B cell (primary cell): Measurements from ENCODE around the gene CCR2. TPM values are rescaled to one million over a fixed set of nuclear protein-coding genes. Genes with fewer than 3 reads are reported as not detected.

Experiments
- ATAC-seq: fragments of 200-7000 bp; cut with Tn5 transposase; one replicate; pipeline ENCODE4 v1.10.0; 2021; ENCODE audit warnings: low read depth, mild to moderate bottlenecking, moderate number of reproducible peaks, moderate library complexity
- CTCF ChIA-PET: fragments of 350-600 bp; sonication (Branson Sonifier 250); formaldehyde crosslinking; loops from one replicate; lab custom pipeline; 2021; ENCODE audit warnings: antibody characterized with exemption, inconsistent platforms; lab: Charles Lee
- POLR2A ChIA-PET: fragments of 350-600 bp; sonication (Branson Sonifier 250); formaldehyde crosslinking; loops from one replicate; lab custom pipeline; 2021; ENCODE audit warnings: antibody characterized with exemption; lab: Charles Lee
- DNase-seq: peaks from one replicate; pipeline ENCODE4 v3.0.0; 2013
- H2AFZ ChIP-seq: 2 replicates; pipeline ENCODE4 v1.6.1; 2012; ENCODE audit warnings: mild to moderate bottlenecking, low read depth, low read length; ENCODE audit not compliant: insufficient read depth, poor library complexity, severe bottlenecking
- H3K27ac ChIP-seq, 2 donors: 1 replicate in 1 of 2; 2 replicates in 1 of 2; pipeline ENCODE4 v1.5.1; 2012 to 2013; ENCODE audit warnings: low read length in 2 of 2, mild to moderate bottlenecking in 2 of 2, moderate library complexity in 1 of 2
- H3K27me3 ChIP-seq, 4 experiments: fragments of 200-600 bp in 1 of 4; sonication (generic) in 1 of 4; replicated peaks in 1 of 4; 1 replicate in 2 of 4; 2 replicates in 2 of 4; pipeline versions ENCODE4 v1.6.1 to v1.7.0; 2013 to 2016; ENCODE audit warnings: low read length in 3 of 4, mild to moderate bottlenecking in 2 of 4, mixed read lengths in 1 of 4, moderate library complexity in 1 of 4; ENCODE audit not compliant: insufficient read depth in 4 of 4, control insufficient read depth in 3 of 4; ENCODE audit errors: control extremely low read depth in 1 of 4
- H3K36me3 ChIP-seq, 2 experiments: replicated peaks in 1 of 2; 1 replicate in 1 of 2; 2 replicates in 1 of 2; pipeline versions ENCODE4 v1.6.1 to v1.7.1; 2013; ENCODE audit warnings: low read length in 1 of 2; ENCODE audit not compliant: insufficient read depth in 2 of 2, control insufficient read depth in 1 of 2; ENCODE audit errors: control extremely low read depth in 1 of 2, extremely low read depth in 1 of 2
- H3K4me1 ChIP-seq, 2 donors: fragments of 200-600 bp in 1 of 2; sonication (generic) in 1 of 2; 1 replicate in 1 of 2; 2 replicates in 1 of 2; pipeline versions ENCODE4 v1.5.1 to v1.6.1; 2013 to 2017; ENCODE audit warnings: low read length in 2 of 2; ENCODE audit not compliant: control insufficient read depth in 2 of 2, insufficient read depth in 2 of 2
- H3K4me2 ChIP-seq: replicated peaks from 2 replicates; pipeline ENCODE3; 2012; ENCODE audit warnings: mild to moderate bottlenecking, low read depth, low read length; ENCODE audit not compliant: poor library complexity, severe bottlenecking
- H3K4me3 ChIP-seq, 5 experiments: fragments of 200-600 bp in 1 of 5; sonication (generic) in 1 of 5; 1 replicate in 3 of 5; 2 replicates in 2 of 5; pipeline versions ENCODE4 v1.5.1 to v1.7.0; 2011 to 2016; ENCODE audit warnings: low read length in 4 of 5, mild to moderate bottlenecking in 4 of 5, low read depth in 2 of 5, control low read depth in 1 of 5, moderate library complexity in 1 of 5; ENCODE audit not compliant: insufficient read depth in 1 of 5; ENCODE audit errors: control extremely low read depth in 1 of 5, extremely low read depth in 1 of 5
- H3K79me2 ChIP-seq: fragments of 200-600 bp; sonication (generic); one replicate; pipeline ENCODE4 v1.6.0; 2016; ENCODE audit warnings: low read length; ENCODE audit not compliant: control insufficient read depth, insufficient read depth
- H3K9ac ChIP-seq: fragments of 200-600 bp; sonication (generic); 2 replicates; pipeline ENCODE4 v1.6.1; 2017; ENCODE audit warnings: mild to moderate bottlenecking, low read length, moderate library complexity
- H3K9me3 ChIP-seq, 3 donors: one replicate each; pipeline versions ENCODE4 v1.6.1 to v1.7.1; 2013; ENCODE audit warnings: low read length in 2 of 3; ENCODE audit not compliant: control insufficient read depth in 2 of 3, insufficient read depth in 1 of 3; ENCODE audit errors: control extremely low read depth in 1 of 3
- H4K20me1 ChIP-seq: 2 replicates; pipeline ENCODE4 v1.6.0; 2012; ENCODE audit warnings: mild to moderate bottlenecking, low read length; ENCODE audit not compliant: insufficient read depth, control insufficient read depth, poor library complexity, severe bottlenecking
- H3K27ac Mint-ChIP-seq: one replicate; pipeline ENCODE4 v1.8.0; 2021; ENCODE audit warnings: mixed read lengths
- H3K27me3 Mint-ChIP-seq: one replicate; pipeline ENCODE4 v1.8.0; 2021; ENCODE audit warnings: mixed read lengths
- H3K4me1 Mint-ChIP-seq: one replicate; pipeline ENCODE4 v1.8.0; 2021; ENCODE audit warnings: mixed read lengths
- H3K4me3 Mint-ChIP-seq: one replicate; pipeline ENCODE4 v1.8.0; 2021; ENCODE audit warnings: mixed read lengths
- H3K9me3 Mint-ChIP-seq: one replicate; pipeline ENCODE4 v1.8.0; 2022; ENCODE audit warnings: mixed read lengths; ENCODE audit not compliant: insufficient read depth
- CTCF ChIP-seq: fragments of 200-600 bp; IDR thresholded peaks from one replicate; pipeline ENCODE4 v1.8.0; 2022; ENCODE audit warnings: antibody characterized with exemption, mild to moderate bottlenecking
- EZH2 ChIP-seq: IDR thresholded peaks from 2 replicates; pipeline ENCODE4 v1.6.1; 2012; ENCODE audit warnings: borderline replicate concordance, low read depth, mild to moderate bottlenecking, moderate library complexity, low read length; ENCODE audit not compliant: insufficient read depth, poor library complexity, severe bottlenecking
- WGBS: methylation state at CpG from one replicate; pipeline ENCODE4 v1.1.5; 2013; ENCODE audit warnings: missing lambda C conversion rate; ENCODE audit not compliant: insufficient coverage; 5-methylcytosine and 5-hydroxymethylcytosine counted together
- intact Hi-C: fragments of 100-400 bp; cut with micrococcal nuclease; formaldehyde crosslinking; loops from one replicate; pipeline ENCODE4 v1.10.0; 2022
- polyA plus RNA-seq: library from polyadenylated mRNA; depleted of rRNA; stranded (reverse); fragments of >200 nt; gene quantifications from 2 replicates; pipeline ENCODE4 v1.2.3, GENCODE V29; 2012
- total RNA-seq, 2 donors: library from RNA; stranded (reverse); fragments of 120-200 nt in 1 of 2; gene quantifications; 1 replicate in 1 of 2; 2 replicates in 1 of 2; pipeline versions ENCODE4 v1.2.3 to v1.2.4, GENCODE V29; 2013 to 2022

Gene CCR2
- total and polyA plus RNA-seq, 2 donors (not counting 1 experiment from before 2014, with no cell fraction given) = 0.34 to 0.82 TPM

- Histone ChIP-seq H3K4me1 (peaks cover 10% of the 10 kb centered on the region in 2 donors), H3K4me3 (no peak overlapping the region), H3K9me3 (peaks cover 0 to under 1% (median 0%) of the 10 kb centered on the region in 3 donors), H2AFZ (no peak overlapping the region), H3K36me3 (no peaks in the 10 kb centered on the region), H3K9ac (no peak overlapping the region), H4K20me1 (no peaks in the 10 kb centered on the region), H3K79me2 (no peaks in the 10 kb centered on the region), H3K27me3 (no peaks in the 10 kb centered on the region), H3K27ac (no peak overlapping the region), H3K4me2 (no peak overlapping the region)
- ATAC-seq (no peak), DNase-seq (no peak)
- Mint-ChIP-seq H3K4me1 (peaks cover 21% of the 10 kb centered on the region), H3K9me3 (peaks cover 5% of the 10 kb centered on the region), H3K27me3 (no peaks in the 10 kb centered on the region), H3K4me3 (no peak overlapping the region), H3K27ac (no peak overlapping the region)
- CTCF ChIA-PET = no interaction called here
- POLR2A ChIA-PET = no interaction called here
- 100% methylated on average over 1 of the region's 4 CpGs for WGBS
- TF ChIP-seq CTCF = no peak
- intact Hi-C loops = no loop called here
These were observed 9.4 kb upstream of the CCR2 start for GRCh38 chr3:46344476-46344875.

- H3K27ac ChIP-seq = peak overlapping the region; percentile 37 to 41
- no peak overlapping the region for H2AFZ ChIP-seq
- CTCF ChIA-PET = interaction anchor here (1.8 kb wide), 1 partner anchor 20 kb away, joined by 11 read pairs; no protein-coding TSS in a partner anchor
- ATAC-seq (no peak), DNase-seq (no peak)
- POLR2A ChIA-PET = no interaction called here
- WGBS = 90% methylated on average over 1 of the region's 3 CpGs
- Mint-ChIP-seq H3K4me1 (peaks cover 62% of the 10 kb centered on the region), H3K4me3 (peak overlapping the region; percentile 67), H3K27me3 (no peaks in the 10 kb centered on the region), H3K27ac (peak overlapping the region; percentile 55), H3K9me3 (no peaks in the 10 kb centered on the region)
- peaks cover 44 to 51% of the 10 kb centered on the region in 2 donors for H3K4me1 ChIP-seq
- no peaks in the 10 kb centered on the region for H3K27me3 ChIP-seq
- H3K4me2 ChIP-seq = peak overlapping the region; percentile 55
- H3K36me3 ChIP-seq = no peaks in the 10 kb centered on the region
- H3K4me3 ChIP-seq = peak overlapping the region in 1 of 5 experiments; percentile 29
- TF ChIP-seq CTCF (no peak), EZH2 (no peak)
- H3K9me3 ChIP-seq = no peaks in the 10 kb centered on the region
- intact Hi-C loops = no loop called here
- H3K9ac ChIP-seq = peak overlapping the region; percentile 31
- no peaks in the 10 kb centered on the region for H3K79me2 ChIP-seq
- H4K20me1 ChIP-seq = no peaks in the 10 kb centered on the region
These were observed 5.0 kb upstream of the CCR2 start for GRCh38 chr3:46348823-46349482.
